NCI-H2227 treated with DMSO at 0.1 percent for 48 hours (cell line): ENCODE data around the gene FAM185A.
"Not testable (repeated sequence)": the region's sequence is repeated elsewhere in the genome, so short reads cannot be mapped to it uniquely, and the experiment has no call there.

Experiments used
- DNase-seq: peaks from one replicate; lab custom pipeline; 2025; lab: John Stamatoyannopoulos, UW

FAM185A gene

GRCh38 chr7:102778663-102779062 is 29.9 kb downstream of the FAM185A start:
- DNase-seq: not testable (repeated sequence)

- not testable (repeated sequence) for DNase-seq
Observed at GRCh38 chr7:102780926-102781325, 32.1 kb downstream of the FAM185A start.

GRCh38 chr7:102788770-102789169 is 40.0 kb downstream of the FAM185A start:
- DNase-seq: not testable (repeated sequence)

- not testable (repeated sequence) for DNase-seq
Observed at GRCh38 chr7:102790364-102791100, 41.7 kb downstream of the FAM185A start.

- peak; percentile 37 for DNase-seq
Observed at GRCh38 chr7:102791367-102791766, 42.6 kb downstream of the FAM185A start.

GRCh38 chr7:102791831-102792230 is 43.0 kb downstream of the FAM185A start:
- DNase-seq: peak; percentile 68

GRCh38 chr7:102794567-102794966 is 45.8 kb downstream of the FAM185A start:
- not testable (repeated sequence) for DNase-seq

- DNase-seq: not testable (repeated sequence)
Observed at GRCh38 chr7:102795987-102796595, 47.3 kb downstream of the FAM185A start.

GRCh38 chr7:102806613-102807012 is 57.8 kb downstream of the FAM185A start:
- DNase-seq: no peak

GRCh38 chr7:102810916-102811315 is 62.1 kb downstream of the FAM185A start:
- DNase-seq: no peak

- no peak for DNase-seq
Observed at GRCh38 chr7:102811942-102812678, 63.3 kb downstream of the FAM185A start.

- DNase-seq: no peak
Observed at GRCh38 chr7:102813191-102814024, 64.6 kb downstream of the FAM185A start.

- no peak for DNase-seq
Observed at GRCh38 chr7:102814025-102814471, 65.2 kb downstream of the FAM185A start.

- no peak for DNase-seq
Observed at GRCh38 chr7:102817616-102818573, 69.1 kb downstream of the FAM185A start.

- no peak for DNase-seq
Observed at GRCh38 chr7:102819151-102819550, 70.4 kb downstream of the FAM185A start.

- DNase-seq: no peak
Observed at GRCh38 chr7:102821994-102822747, 73.4 kb downstream of the FAM185A start.

GRCh38 chr7:102823390-102824119 is 74.8 kb downstream of the FAM185A start:
- DNase-seq: no peak

GRCh38 chr7:102828286-102828685 is 79.5 kb downstream of the FAM185A start:
- no peak for DNase-seq

- no peak for DNase-seq
Observed at GRCh38 chr7:102829075-102829474, 80.3 kb downstream of the FAM185A start.
